Measurements from ENCODE around the gene SLFN11. TPM values are rescaled to one million over a fixed set of nuclear protein-coding genes. Genes with fewer than 3 reads are reported as not detected.
A peak's percentile ranks its signal among the peaks of the same experiment; 100 is the strongest.

Gene SLFN11
- total RNA-seq, 1 donor from 2014 or later = 0.02 TPM

DNA sequence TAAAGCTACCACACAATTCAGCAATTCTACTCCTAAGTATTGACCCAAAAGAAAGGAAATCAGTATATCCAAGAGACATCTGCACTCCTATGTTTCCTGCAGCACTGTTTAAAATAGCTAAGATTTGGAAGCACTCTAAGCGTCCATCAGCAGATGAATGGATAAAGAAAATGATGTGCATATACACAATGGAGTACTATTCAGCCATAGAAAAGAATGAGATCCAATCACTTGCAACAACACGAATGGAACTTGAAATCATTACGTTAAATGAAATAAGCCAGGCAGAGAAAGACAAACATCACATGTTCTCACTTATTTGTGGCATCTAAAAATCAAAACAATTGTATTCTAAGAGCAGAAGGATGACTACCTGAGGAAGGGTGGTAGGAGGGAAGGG is 1.5 kb downstream of the SLFN11 start:
- H3K9me3 Mint-ChIP-seq = peaks cover 19% of the 10 kb centered on the region
- peaks cover 2% of the 10 kb centered on the region for H3K36me3 Mint-ChIP-seq
- no peaks in the 10 kb centered on the region for H3K36me3 ChIP-seq
- H2AFZ ChIP-seq (replicated peaks) = no peak overlapping the region
- H3K27ac ChIP-seq = no peak overlapping the region
- H3K79me2 ChIP-seq (ENCODE audit: low read depth) = no peaks in the 10 kb centered on the region
- peaks cover 87% of the 10 kb centered on the region for H3K27me3 ChIP-seq
- H3K9ac ChIP-seq = no peak overlapping the region
- no peaks in the 10 kb centered on the region for H3F3A ChIP-seq (ENCODE audit: low read depth)
- peaks cover 9% of the 10 kb centered on the region for H3K4me1 Mint-ChIP-seq
- no peak for DNase-seq (ENCODE audit: low spot score)
- no peak overlapping the region for H3K4me2 ChIP-seq
- TF ChIP-seq, protein P1, sequence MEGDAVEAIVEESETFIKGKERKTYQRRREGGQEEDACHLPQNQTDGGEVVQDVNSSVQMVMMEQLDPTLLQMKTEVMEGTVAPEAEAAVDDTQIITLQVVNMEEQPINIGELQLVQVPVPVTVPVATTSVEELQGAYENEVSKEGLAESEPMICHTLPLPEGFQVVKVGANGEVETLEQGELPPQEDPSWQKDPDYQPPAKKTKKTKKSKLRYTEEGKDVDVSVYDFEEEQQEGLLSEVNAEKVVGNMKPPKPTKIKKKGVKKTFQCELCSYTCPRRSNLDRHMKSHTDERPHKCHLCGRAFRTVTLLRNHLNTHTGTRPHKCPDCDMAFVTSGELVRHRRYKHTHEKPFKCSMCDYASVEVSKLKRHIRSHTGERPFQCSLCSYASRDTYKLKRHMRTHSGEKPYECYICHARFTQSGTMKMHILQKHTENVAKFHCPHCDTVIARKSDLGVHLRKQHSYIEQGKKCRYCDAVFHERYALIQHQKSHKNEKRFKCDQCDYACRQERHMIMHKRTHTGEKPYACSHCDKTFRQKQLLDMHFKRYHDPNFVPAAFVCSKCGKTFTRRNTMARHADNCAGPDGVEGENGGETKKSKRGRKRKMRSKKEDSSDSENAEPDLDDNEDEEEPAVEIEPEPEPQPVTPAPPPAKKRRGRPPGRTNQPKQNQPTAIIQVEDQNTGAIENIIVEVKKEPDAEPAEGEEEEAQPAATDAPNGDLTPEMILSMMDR (IDR thresholded peaks at IDR 0.05) = no peak
- no peak for TF ChIP-seq EZH2phosphoT487 (IDR thresholded peaks at IDR 0.05)
- no peak for TF ChIP-seq EZH2 (IDR thresholded peaks at IDR 0.05)
- peaks cover 49% of the 10 kb centered on the region for H3K27me3 Mint-ChIP-seq (ENCODE audit: insufficient read depth, low read depth)
- H3K4me3 ChIP-seq = no peak overlapping the region
- no peaks in the 10 kb centered on the region for H4K20me1 ChIP-seq (ENCODE audit: low read depth)
- peaks cover 8% of the 10 kb centered on the region for H3K9me3 ChIP-seq (ENCODE audit: low read depth)
- no peaks in the 10 kb centered on the region for H3K4me1 ChIP-seq
- H3K27ac Mint-ChIP-seq = no peak overlapping the region
- peak overlapping the region; percentile 31 for H3K4me3 Mint-ChIP-seq

DNA sequence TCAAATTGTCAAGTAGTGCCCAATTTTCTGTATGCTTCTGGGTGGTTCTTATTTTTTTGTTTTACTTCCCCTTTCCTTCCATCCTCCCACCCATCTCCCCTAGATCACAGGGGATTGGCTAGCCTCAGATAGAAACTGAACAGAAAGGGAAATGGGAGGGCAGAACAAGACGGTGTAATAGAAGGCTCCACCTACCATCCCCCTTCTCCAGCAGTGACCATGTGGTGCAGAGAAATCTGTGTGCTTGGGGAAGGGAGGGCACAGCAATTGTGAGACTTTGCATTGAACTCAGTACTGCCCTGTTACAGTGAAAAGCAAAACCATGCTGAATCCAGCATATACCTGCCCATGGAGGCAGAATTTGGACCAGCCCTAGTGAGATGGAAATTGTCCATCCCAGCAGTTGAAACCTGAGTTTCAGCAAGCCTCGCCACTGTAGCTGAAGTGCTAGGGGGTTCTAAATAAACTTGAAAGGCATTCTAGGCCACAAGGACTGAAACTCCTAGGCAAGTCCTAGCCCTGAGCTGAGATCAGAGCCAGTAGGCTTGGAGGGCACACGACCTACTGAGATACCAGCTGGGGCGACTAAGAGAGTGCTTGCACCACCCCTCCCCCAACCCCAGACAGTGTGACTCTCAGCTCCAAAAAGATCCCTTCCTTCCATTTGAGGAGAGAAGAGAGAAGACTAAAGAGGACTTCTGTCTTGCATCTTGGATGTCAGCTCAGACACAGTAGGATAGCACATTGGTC is 5.2 kb downstream of the SLFN11 start:
- H3K4me1 Mint-ChIP-seq = no peaks in the 10 kb centered on the region
- Histone ChIP-seq H3K36me3 (no peaks in the 10 kb centered on the region), H3K4me1 (no peaks in the 10 kb centered on the region), H2AFZ (replicated peaks) (peak overlapping the region; percentile 88), H3K4me2 (no peak overlapping the region), H3K9ac (no peak overlapping the region), H3K79me2 (ENCODE audit: low read depth) (no peaks in the 10 kb centered on the region), H3K4me3 (no peak overlapping the region), H3K27ac (no peak overlapping the region), H3F3A (ENCODE audit: low read depth) (no peaks in the 10 kb centered on the region), H3K9me3 (ENCODE audit: low read depth) (peaks cover 8% of the 10 kb centered on the region), H4K20me1 (ENCODE audit: low read depth) (no peaks in the 10 kb centered on the region), H3K27me3 (peaks cover 87% of the 10 kb centered on the region)
- H3K27ac Mint-ChIP-seq = no peak overlapping the region
- H3K9me3 Mint-ChIP-seq = peaks cover 19% of the 10 kb centered on the region
- no peak for TF ChIP-seq EZH2phosphoT487 (IDR thresholded peaks at IDR 0.05)
- TF ChIP-seq EZH2 (IDR thresholded peaks at IDR 0.05) = no peak
- TF ChIP-seq, protein P1 (IDR thresholded peaks at IDR 0.05) = no peak
- DNase-seq (ENCODE audit: low spot score) = no peak
- peaks cover 27% of the 10 kb centered on the region for H3K27me3 Mint-ChIP-seq (ENCODE audit: insufficient read depth, low read depth)
- peaks cover 2% of the 10 kb centered on the region for H3K36me3 Mint-ChIP-seq
- H3K4me3 Mint-ChIP-seq = no peak overlapping the region

DNA sequence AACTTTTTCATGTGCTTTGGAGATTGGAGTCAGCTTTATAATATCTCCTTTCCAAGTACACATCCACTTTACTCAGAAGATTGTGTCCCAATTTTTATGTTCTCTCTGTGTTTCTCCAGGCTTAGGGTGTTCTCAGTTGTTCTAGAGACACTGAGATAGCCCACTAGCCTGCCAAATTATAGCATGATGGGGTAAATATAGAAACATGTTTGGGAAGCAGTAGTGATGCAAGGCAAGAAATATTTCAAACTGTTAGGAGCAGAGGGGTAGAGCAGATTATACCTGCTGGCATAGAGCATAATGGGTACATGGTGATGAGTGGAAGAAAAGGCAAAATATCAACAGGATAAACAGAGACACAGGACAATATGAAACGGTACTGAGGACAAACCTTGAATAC is 12.4 kb downstream of the SLFN11 start:
- Histone ChIP-seq H3K36me3 (no peaks in the 10 kb centered on the region), H3K9ac (no peak overlapping the region), H3K79me2 (ENCODE audit: low read depth) (no peaks in the 10 kb centered on the region), H2AFZ (replicated peaks) (no peak overlapping the region), H3K27me3 (peaks cover 81% of the 10 kb centered on the region), H4K20me1 (ENCODE audit: low read depth) (no peaks in the 10 kb centered on the region), H3K4me2 (no peak overlapping the region), H3K27ac (no peak overlapping the region), H3K4me1 (no peaks in the 10 kb centered on the region), H3K9me3 (ENCODE audit: low read depth) (no peaks in the 10 kb centered on the region), H3K4me3 (no peak overlapping the region), H3F3A (ENCODE audit: low read depth) (no peaks in the 10 kb centered on the region)
- Mint-ChIP-seq H3K36me3 (no peaks in the 10 kb centered on the region), H3K4me3 (no peak overlapping the region), H3K27me3 (ENCODE audit: insufficient read depth, low read depth) (no peaks in the 10 kb centered on the region), H3K9me3 (no peaks in the 10 kb centered on the region), H3K4me1 (no peaks in the 10 kb centered on the region), H3K27ac (no peak overlapping the region)
- TF ChIP-seq EZH2phosphoT487 (IDR thresholded peaks at IDR 0.05) = no peak
- TF ChIP-seq, protein P1 (IDR thresholded peaks at IDR 0.05) = no peak
- no peak for DNase-seq (ENCODE audit: low spot score)

Measured in neural progenitor cell (in vitro differentiated cells).